ENCODE measurements around the gene ENPP6. TPM values are rescaled to one million over a fixed set of nuclear protein-coding genes. Genes with fewer than 3 reads are reported as not detected.

Gene ENPP6
- total and polyA plus RNA-seq, 2 of the 13 experiments (the other 11 are each of a cell fraction or from before 2014, with no cell fraction given) = not detected

- Histone ChIP-seq H4K20me1 (ENCODE audit: insufficient read depth, low read length) (no peaks in the 10 kb centered on the region), H3K27ac (ENCODE audit: extremely low read length, insufficient read depth, low read length) (no peak overlapping the region), H3K9ac (ENCODE audit: insufficient read depth, low read depth, low read length) (no peak overlapping the region), H3K27me3 (ENCODE audit: control insufficient read depth in 1 of 2, insufficient read depth in 2 of 2, low read length in 2 of 2) (peaks cover 0 to 8% of the 10 kb centered on the region in 2 experiments; a peak in 2 of 5 replicates), H3K4me2 (ENCODE audit: low read depth, low read length) (no peak overlapping the region), H3K79me2 (ENCODE audit: insufficient read depth, low read length) (no peaks in the 10 kb centered on the region), H3K4me3 (replicated peaks in 1 of 3; ENCODE audit: insufficient read depth in 1 of 3, low read depth in 2 of 3, low read length in 3 of 3) (no peak overlapping the region), H3K4me1 (ENCODE audit: insufficient read depth, low read length) (no peaks in the 10 kb centered on the region), H3K9me3 (ENCODE audit: low read length) (no peaks in the 10 kb centered on the region), H2AFZ (ENCODE audit: low read length) (no peak overlapping the region), H3K36me3 (replicated peaks in 1 of 2; ENCODE audit: control insufficient read depth in 1 of 2, insufficient read depth in 2 of 2, low read length in 2 of 2) (no peaks in the 10 kb centered on the region)
- ATAC-seq (no peak), DNase-seq (ENCODE audit: low spot score) (no peak), FAIRE-seq (no peak)
- ChIA-PET POLR2A (no interaction called here), CTCF (ENCODE audit: low intra/inter-chr PET ratio, low total read pairs) (no interaction called here)
- BruUV-seq (replicated peaks) = no TSS peak
- 35% methylated on average over 12 of the region's 12 CpGs for WGBS (ENCODE audit: low lambda C conversion rate)
- intact Hi-C loops (cut with micrococcal nuclease; ENCODE audit: unreplicated experiment) (no loop called here), in situ Hi-C loops (cut with HindIII; ENCODE audit: extremely low pct_ligation_motif_present, low pct_unique_long_range_greater_than_20kb) (no loop called here)
- no peak for TF ChIP-seq ZNF33B (CRISPR knock-in tag; IDR thresholded peaks at IDR 0.05)
- TF ChIP-seq SOX13 (IDR thresholded peaks at IDR 0.05) = no peak
- no peak for TF ChIP-seq SOX13 (CRISPR knock-in tag; conservative IDR thresholded peaks at IDR 0.05 in 1 of 2, IDR thresholded peaks at IDR 0.05 in 1 of 2)
- TF ChIP-seq, protein P1, sequence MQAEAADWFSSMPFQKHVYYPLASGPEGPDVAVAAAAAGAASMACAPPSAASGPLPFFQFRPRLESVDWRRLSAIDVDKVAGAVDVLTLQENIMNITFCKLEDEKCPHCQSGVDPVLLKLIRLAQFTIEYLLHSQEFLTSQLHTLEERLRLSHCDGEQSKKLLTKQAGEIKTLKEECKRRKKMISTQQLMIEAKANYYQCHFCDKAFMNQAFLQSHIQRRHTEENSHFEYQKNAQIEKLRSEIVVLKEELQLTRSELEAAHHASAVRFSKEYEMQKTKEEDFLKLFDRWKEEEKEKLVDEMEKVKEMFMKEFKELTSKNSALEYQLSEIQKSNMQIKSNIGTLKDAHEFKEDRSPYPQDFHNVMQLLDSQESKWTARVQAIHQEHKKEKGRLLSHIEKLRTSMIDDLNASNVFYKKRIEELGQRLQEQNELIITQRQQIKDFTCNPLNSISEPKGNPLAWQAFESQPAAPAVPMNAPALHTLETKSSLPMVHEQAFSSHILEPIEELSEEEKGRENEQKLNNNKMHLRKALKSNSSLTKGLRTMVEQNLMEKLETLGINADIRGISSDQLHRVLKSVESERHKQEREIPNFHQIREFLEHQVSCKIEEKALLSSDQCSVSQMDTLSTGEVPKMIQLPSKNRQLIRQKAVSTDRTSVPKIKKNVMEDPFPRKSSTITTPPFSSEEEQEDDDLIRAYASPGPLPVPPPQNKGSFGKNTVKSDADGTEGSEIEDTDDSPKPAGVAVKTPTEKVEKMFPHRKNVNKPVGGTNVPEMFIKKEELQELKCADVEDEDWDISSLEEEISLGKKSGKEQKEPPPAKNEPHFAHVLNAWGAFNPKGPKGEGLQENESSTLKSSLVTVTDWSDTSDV (CRISPR knock-in tag; IDR thresholded peaks at IDR 0.05) = no peak
- TF ChIP-seq ONECUT2 (CRISPR knock-in tag; IDR thresholded peaks at IDR 0.05) = no peak
- TF ChIP-seq BATF2 (CRISPR knock-in tag; IDR thresholded peaks at IDR 0.05) = no peak
- no peak for TF ChIP-seq DRAP1 (CRISPR knock-in tag; IDR thresholded peaks at IDR 0.05)
- TF ChIP-seq PTBP1 (IDR thresholded peaks at IDR 0.05; ENCODE audit: low read depth, low read length, poor library complexity, severe bottlenecking) = no peak
- no peak for TF ChIP-seq ZNF432 (CRISPR knock-in tag; IDR thresholded peaks at IDR 0.05; ENCODE audit: borderline replicate concordance)
- no peak for TF ChIP-seq ADNP (CRISPR knock-in tag; IDR thresholded peaks at IDR 0.05)
- no peak for TF ChIP-seq HDAC1 (CRISPR knock-in tag; IDR thresholded peaks at IDR 0.05)
- no peak for TF ChIP-seq KDM4B (CRISPR knock-in tag; IDR thresholded peaks at IDR 0.05)
- TF ChIP-seq, protein P2, sequence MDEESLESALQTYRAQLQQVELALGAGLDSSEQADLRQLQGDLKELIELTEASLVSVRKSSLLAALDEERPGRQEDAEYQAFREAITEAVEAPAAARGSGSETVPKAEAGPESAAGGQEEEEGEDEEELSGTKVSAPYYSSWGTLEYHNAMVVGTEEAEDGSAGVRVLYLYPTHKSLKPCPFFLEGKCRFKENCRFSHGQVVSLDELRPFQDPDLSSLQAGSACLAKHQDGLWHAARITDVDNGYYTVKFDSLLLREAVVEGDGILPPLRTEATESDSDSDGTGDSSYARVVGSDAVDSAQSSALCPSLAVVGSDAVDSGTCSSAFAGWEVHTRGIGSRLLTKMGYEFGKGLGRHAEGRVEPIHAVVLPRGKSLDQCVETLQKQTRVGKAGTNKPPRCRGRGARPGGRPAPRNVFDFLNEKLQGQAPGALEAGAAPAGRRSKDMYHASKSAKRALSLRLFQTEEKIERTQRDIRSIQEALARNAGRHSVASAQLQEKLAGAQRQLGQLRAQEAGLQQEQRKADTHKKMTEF (CRISPR knock-in tag; IDR thresholded peaks at IDR 0.05) = no peak
- no peak for TF ChIP-seq TBP (CRISPR knock-in tag; IDR thresholded peaks at IDR 0.05)
These were observed 29.0 kb downstream of the ENPP6 start for GRCh38 chr4:184188443-184189400.

All from HepG2 (cell line).